GM12878 (cell line): ENCODE measurements around the gene MYNN. TPM values are rescaled to one million over a fixed set of nuclear protein-coding genes. Genes with fewer than 3 reads are reported as not detected.
A peak's percentile ranks its signal among the peaks of the same experiment; 100 is the strongest.

Experiments
- BHLHE40 ChIP-seq, 2 experiments: fragments of 450-650 bp in 1 of 2; IDR thresholded peaks; 2 replicates each; pipeline ENCODE4 v1.6.1; 2011 to 2017; ENCODE audit warnings: low read depth in 2 of 2, borderline replicate concordance in 1 of 2, improper control_type of control experiment in 1 of 2, low read length in 1 of 2, mild to moderate bottlenecking in 1 of 2
- CBFB ChIP-seq: IDR thresholded peaks from 2 replicates; pipeline ENCODE4 v1.6.1; 2016; ENCODE audit warnings: antibody characterized with exemption, low read depth
- CHD1 ChIP-seq: IDR thresholded peaks from 2 replicates; pipeline ENCODE4 v1.6.1; 2012; ENCODE audit warnings: low read depth, low read length, improper control_type of control experiment
- E2F8 ChIP-seq: fragments of 450-650 bp; IDR thresholded peaks from 2 replicates; pipeline ENCODE4 v1.6.1; 2018; ENCODE audit warnings: mild to moderate bottlenecking, low read depth, moderate library complexity; ENCODE audit not compliant: partially characterized antibody
- HDAC2 ChIP-seq: fragments of 200-600 bp; sonication (generic); IDR thresholded peaks from 2 replicates; pipeline ENCODE4 v1.6.1; 2017
- HSF1 ChIP-seq: fragments of 150-350 bp; IDR thresholded peaks from 2 replicates; pipeline ENCODE4 v1.6.1; 2014; ENCODE audit warnings: mild to moderate bottlenecking, low read depth, low read length
- IKZF1 ChIP-seq: fragments of 450-650 bp; conservative IDR thresholded peaks from 2 replicates; pipeline ENCODE4 v1.6.1; 2017; ENCODE audit warnings: antibody characterized with exemption, mild to moderate bottlenecking
- IKZF2 ChIP-seq, 2 experiments: fragments of 450-650 bp; IDR thresholded peaks; 2 replicates each; pipeline ENCODE4 v1.6.1; 2017; ENCODE audit warnings: mild to moderate bottlenecking in 2 of 2, moderate library complexity in 2 of 2
- MXI1 ChIP-seq: fragments of 150-350 bp; IDR thresholded peaks from 2 replicates; pipeline ENCODE4 v1.6.1; 2011; ENCODE audit warnings: low read depth, mild to moderate bottlenecking, inconsistent platforms, low read length, improper control_type of control experiment
- NFIC ChIP-seq: IDR thresholded peaks from 2 replicates; pipeline ENCODE4 v1.6.1; 2012; ENCODE audit warnings: low read depth, mild to moderate bottlenecking, inconsistent platforms, low read length, moderate library complexity
- NFXL1 ChIP-seq: fragments of 450-650 bp; IDR thresholded peaks from 2 replicates; pipeline ENCODE4 v1.6.1; 2017; ENCODE audit warnings: antibody characterized with exemption, mild to moderate bottlenecking, borderline replicate concordance
- TCF12 ChIP-seq: IDR thresholded peaks from 2 replicates; pipeline ENCODE4 v1.6.1; 2011; ENCODE audit warnings: low read depth, mild to moderate bottlenecking, low read length
- TCF3 ChIP-seq: IDR thresholded peaks from 2 replicates; pipeline ENCODE4 v1.6.1; 2012; ENCODE audit warnings: low read depth, mild to moderate bottlenecking, low read length, borderline replicate concordance; ENCODE audit not compliant: insufficient read depth
- USF1 ChIP-seq: IDR thresholded peaks from 2 replicates; pipeline ENCODE4 v1.6.1; 2011; ENCODE audit warnings: borderline replicate concordance, low read depth, mild to moderate bottlenecking, moderate library complexity, mixed read lengths, low read length; ENCODE audit not compliant: insufficient read depth; ENCODE audit errors: extremely low read length
- WRNIP1 ChIP-seq: IDR thresholded peaks from 2 replicates; pipeline ENCODE4 v1.6.1; 2011; ENCODE audit warnings: low read depth, low read length, improper control_type of control experiment, borderline replicate concordance
- ZNF24 ChIP-seq: fragments of 450-650 bp; IDR thresholded peaks from 2 replicates; pipeline ENCODE4 v1.6.1; 2017; ENCODE audit warnings: antibody characterized with exemption, mild to moderate bottlenecking
- polyA plus RNA-seq, 11 experiments: library from polyadenylated mRNA; depleted of rRNA in 4 of 11; unstranded in 6 of 11; stranded (reverse) in 5 of 11; fragments of >200 nt; fragmentation: Nextera tagmentation in 4 of 11; fragmentation: Illumina TruSeq in 1 of 11; extraction: Ambion mirVana in 4 of 11; extraction: Trizol in 1 of 11; gene quantifications; 1 replicate in 1 of 11; 2 replicates in 10 of 11; pipeline versions ENCODE4 v1.2.1 to v1.2.3, GENCODE V29; 2011 to 2016; ENCODE audit warnings: inconsistent platforms in 2 of 11, missing spikeins in 2 of 11, low read depth in 1 of 11
- total RNA-seq, 4 experiments: library from RNA; depleted of rRNA in 3 of 4; stranded (reverse); fragments of >200 nt in 3 of 4; fragmentation: Illumina TruSeq in 1 of 4; extraction: Trizol in 1 of 4; gene quantifications; 2 replicates each; pipeline versions ENCODE4 v1.2.1 to v1.2.3, GENCODE V29; 2013 to 2021

Gene MYNN
- total and polyA plus RNA-seq, 10 of the 15 experiments (the other 5 are each of a cell fraction or from before 2014, with no cell fraction given) = 8.8 to 20.5 (median 15.8) TPM

GRCh38 chr3:169771497-169772304, 1.5 kb upstream of the MYNN start (continued):
- TF ChIP-seq HSF1 (peak; percentile 75; the same call in 1 of the 2 replicates), CBFB (peak; percentile 45; the same call in 1 of the 2 replicates), ZNF24 (peak; percentile 99), USF1 (no peak), IKZF1 (peak; percentile 37; the same call in 1 of the 2 replicates), BHLHE40 (IDR thresholded peaks at IDR 0.05; ENCODE audit: borderline replicate concordance in 1 of 2, low read depth in 2 of 2, low read length in 1 of 2) (peak; percentile 11 to 20; a peak in 1 of 4 replicates), WRNIP1 (no peak), NFXL1 (no peak), MXI1 (0 out of 2 replicates have a peak, but pooled peaks have one; percentile 11), HDAC2 (no peak), E2F8 (peak; percentile 44), TCF3 (no peak), NFIC (peak; percentile 85), CHD1 (no peak), IKZF2 (IDR thresholded peaks at IDR 0.05) (peak; percentile 24 to 34; a peak in 1 of 4 replicates), TCF12 (0 out of 2 replicates have a peak, but pooled peaks have one; percentile 10)
